ENCODE results near the gene GDA. TPM values are rescaled to one million over a fixed set of nuclear protein-coding genes. Genes with fewer than 3 reads are reported as not detected.

GDA gene
- total and polyA plus RNA-seq, 9 of the 15 experiments (the other 6 are each of a cell fraction or from before 2014, with no cell fraction given): 4.5 to 18.0 (median 12.7) TPM

- TF ChIP-seq CEBPG (CRISPR knock-in tag; IDR thresholded peaks at IDR 0.05) (0 out of 2 replicates have a peak, but pooled peaks have one; percentile 29), CEBPG (tag; conservative IDR thresholded peaks at IDR 0.05 in 1 of 2, IDR thresholded peaks at IDR 0.05 in 1 of 2) (peak; percentile 92 to 96), HNRNPK (IDR thresholded peaks at IDR 0.05; ENCODE audit: low read depth, low read length, poor library complexity, severe bottlenecking) (no peak), PHB2 (IDR thresholded peaks at IDR 0.05; ENCODE audit: low read depth) (no peak), NFRKB (IDR thresholded peaks at IDR 0.05; ENCODE audit: low read depth) (no peak), MTA3 (IDR thresholded peaks at IDR 0.05; ENCODE audit: borderline replicate concordance) (no peak), FOXO4 (CRISPR knock-in tag; IDR thresholded peaks at IDR 0.05) (no peak), TRIM28 (IDR thresholded peaks at IDR 0.05) (no peak), ZNF717 (CRISPR knock-in tag; IDR thresholded peaks at IDR 0.05) (no peak), NR2C2 (CRISPR knock-in tag; IDR thresholded peaks at IDR 0.05) (no peak), NR2C2 (tag; IDR thresholded peaks at IDR 0.05) (peak; percentile 24; the same call in 1 of the 2 replicates), MEIS2 (IDR thresholded peaks at IDR 0.05; ENCODE audit: partially characterized antibody) (peak; percentile 91), ZNF324 (CRISPR knock-in tag; IDR thresholded peaks at IDR 0.05) (no peak), RNF219 (CRISPR knock-in tag; IDR thresholded peaks at IDR 0.05) (no peak), ELF2 (CRISPR knock-in tag; IDR thresholded peaks at IDR 0.05) (no peak)
- TF ChIP-seq, protein P1, sequence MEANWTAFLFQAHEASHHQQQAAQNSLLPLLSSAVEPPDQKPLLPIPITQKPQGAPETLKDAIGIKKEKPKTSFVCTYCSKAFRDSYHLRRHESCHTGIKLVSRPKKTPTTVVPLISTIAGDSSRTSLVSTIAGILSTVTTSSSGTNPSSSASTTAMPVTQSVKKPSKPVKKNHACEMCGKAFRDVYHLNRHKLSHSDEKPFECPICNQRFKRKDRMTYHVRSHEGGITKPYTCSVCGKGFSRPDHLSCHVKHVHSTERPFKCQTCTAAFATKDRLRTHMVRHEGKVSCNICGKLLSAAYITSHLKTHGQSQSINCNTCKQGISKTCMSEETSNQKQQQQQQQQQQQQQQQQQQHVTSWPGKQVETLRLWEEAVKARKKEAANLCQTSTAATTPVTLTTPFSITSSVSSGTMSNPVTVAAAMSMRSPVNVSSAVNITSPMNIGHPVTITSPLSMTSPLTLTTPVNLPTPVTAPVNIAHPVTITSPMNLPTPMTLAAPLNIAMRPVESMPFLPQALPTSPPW (CRISPR knock-in tag; IDR thresholded peaks at IDR 0.05): peak; percentile 19; the same call in 1 of the 2 replicates
- TF ChIP-seq, protein P2, sequence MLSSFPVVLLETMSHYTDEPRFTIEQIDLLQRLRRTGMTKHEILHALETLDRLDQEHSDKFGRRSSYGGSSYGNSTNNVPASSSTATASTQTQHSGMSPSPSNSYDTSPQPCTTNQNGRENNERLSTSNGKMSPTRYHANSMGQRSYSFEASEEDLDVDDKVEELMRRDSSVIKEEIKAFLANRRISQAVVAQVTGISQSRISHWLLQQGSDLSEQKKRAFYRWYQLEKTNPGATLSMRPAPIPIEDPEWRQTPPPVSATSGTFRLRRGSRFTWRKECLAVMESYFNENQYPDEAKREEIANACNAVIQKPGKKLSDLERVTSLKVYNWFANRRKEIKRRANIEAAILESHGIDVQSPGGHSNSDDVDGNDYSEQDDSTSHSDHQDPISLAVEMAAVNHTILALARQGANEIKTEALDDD (IDR thresholded peaks at IDR 0.05): peak; percentile 23; the same call in 1 of the 2 replicates
- TF ChIP-seq, protein P3, sequence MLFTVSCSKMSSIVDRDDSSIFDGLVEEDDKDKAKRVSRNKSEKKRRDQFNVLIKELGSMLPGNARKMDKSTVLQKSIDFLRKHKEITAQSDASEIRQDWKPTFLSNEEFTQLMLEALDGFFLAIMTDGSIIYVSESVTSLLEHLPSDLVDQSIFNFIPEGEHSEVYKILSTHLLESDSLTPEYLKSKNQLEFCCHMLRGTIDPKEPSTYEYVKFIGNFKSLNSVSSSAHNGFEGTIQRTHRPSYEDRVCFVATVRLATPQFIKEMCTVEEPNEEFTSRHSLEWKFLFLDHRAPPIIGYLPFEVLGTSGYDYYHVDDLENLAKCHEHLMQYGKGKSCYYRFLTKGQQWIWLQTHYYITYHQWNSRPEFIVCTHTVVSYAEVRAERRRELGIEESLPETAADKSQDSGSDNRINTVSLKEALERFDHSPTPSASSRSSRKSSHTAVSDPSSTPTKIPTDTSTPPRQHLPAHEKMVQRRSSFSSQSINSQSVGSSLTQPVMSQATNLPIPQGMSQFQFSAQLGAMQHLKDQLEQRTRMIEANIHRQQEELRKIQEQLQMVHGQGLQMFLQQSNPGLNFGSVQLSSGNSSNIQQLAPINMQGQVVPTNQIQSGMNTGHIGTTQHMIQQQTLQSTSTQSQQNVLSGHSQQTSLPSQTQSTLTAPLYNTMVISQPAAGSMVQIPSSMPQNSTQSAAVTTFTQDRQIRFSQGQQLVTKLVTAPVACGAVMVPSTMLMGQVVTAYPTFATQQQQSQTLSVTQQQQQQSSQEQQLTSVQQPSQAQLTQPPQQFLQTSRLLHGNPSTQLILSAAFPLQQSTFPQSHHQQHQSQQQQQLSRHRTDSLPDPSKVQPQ (CRISPR knock-in tag; IDR thresholded peaks at IDR 0.05; ENCODE audit: borderline replicate concordance): no peak
- TF ChIP-seq, protein P4, sequence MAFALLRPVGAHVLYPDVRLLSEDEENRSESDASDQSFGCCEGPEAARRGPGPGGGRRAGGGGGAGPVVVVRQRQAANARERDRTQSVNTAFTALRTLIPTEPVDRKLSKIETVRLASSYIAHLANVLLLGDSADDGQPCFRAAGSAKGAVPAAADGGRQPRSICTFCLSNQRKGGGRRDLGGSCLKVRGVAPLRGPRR (CRISPR knock-in tag; IDR thresholded peaks at IDR 0.05): no peak
Measured at GRCh38 chr9:72292874-72293607, 143.8 kb downstream of the GDA start (continued).
